ENCODE results near the gene VEGFD.

DNA sequence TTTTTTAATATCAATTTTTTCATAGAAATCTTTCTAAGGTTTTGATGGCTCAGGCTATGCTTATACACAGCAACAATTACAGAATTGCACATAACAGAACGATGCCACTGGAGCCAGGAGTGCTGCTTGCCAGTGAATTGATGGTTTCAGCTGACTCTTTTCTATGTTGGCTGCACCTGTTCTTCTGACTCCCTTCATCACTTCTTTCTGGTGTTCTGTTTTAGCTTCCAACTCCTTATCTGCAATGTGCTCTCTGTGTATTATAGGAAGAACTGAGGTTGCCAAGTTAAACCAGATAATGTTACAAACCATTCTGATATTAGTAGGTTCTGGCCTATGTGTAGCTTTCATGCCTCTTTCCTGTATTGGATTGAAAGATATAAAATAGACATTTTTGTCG is 11.6 kb upstream of the VEGFD start:
- TF ChIP-seq, protein P1, sequence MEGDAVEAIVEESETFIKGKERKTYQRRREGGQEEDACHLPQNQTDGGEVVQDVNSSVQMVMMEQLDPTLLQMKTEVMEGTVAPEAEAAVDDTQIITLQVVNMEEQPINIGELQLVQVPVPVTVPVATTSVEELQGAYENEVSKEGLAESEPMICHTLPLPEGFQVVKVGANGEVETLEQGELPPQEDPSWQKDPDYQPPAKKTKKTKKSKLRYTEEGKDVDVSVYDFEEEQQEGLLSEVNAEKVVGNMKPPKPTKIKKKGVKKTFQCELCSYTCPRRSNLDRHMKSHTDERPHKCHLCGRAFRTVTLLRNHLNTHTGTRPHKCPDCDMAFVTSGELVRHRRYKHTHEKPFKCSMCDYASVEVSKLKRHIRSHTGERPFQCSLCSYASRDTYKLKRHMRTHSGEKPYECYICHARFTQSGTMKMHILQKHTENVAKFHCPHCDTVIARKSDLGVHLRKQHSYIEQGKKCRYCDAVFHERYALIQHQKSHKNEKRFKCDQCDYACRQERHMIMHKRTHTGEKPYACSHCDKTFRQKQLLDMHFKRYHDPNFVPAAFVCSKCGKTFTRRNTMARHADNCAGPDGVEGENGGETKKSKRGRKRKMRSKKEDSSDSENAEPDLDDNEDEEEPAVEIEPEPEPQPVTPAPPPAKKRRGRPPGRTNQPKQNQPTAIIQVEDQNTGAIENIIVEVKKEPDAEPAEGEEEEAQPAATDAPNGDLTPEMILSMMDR (IDR thresholded peaks at IDR 0.05): no peak
- TF ChIP-seq POLR2A (IDR thresholded peaks at IDR 0.05): no peak

Measured in thyroid gland (tissue), 4 donors.